ENCODE results near the gene COMMD4.
A peak's percentile ranks its signal among the peaks of the same experiment; 100 is the strongest.

Gene COMMD4

GRCh38 chr15:75364881-75365280, 29.0 kb downstream of the COMMD4 start:
- no peak overlapping the region for H3K9ac ChIP-seq (ENCODE audit: insufficient read length, low read depth)
- no peak overlapping the region for H3K4me3 ChIP-seq (ENCODE audit: insufficient read length, low read depth)
- H3K4me1 ChIP-seq (ENCODE audit: insufficient read depth, insufficient read length) = peaks cover 11% of the 10 kb centered on the region
- DNase-seq (ENCODE audit: low read depth, low spot score) = no peak
- peaks cover 78% of the 10 kb centered on the region for H3K36me3 ChIP-seq (ENCODE audit: insufficient read depth, insufficient read length, low read length)
- TF ChIP-seq SUZ12 (IDR thresholded peaks at IDR 0.05; ENCODE audit: extremely low read depth, insufficient read depth, insufficient read length) (no peak), ZNF274 (IDR thresholded peaks at IDR 0.05; ENCODE audit: low read depth, low read length) (no peak)
- H3K9me3 ChIP-seq (ENCODE audit: insufficient read depth, low read length) = no peaks in the 10 kb centered on the region
- no peaks in the 10 kb centered on the region for H3K27me3 ChIP-seq (ENCODE audit: insufficient read depth, insufficient read length)

- no peaks in the 10 kb centered on the region for H3K27me3 ChIP-seq (ENCODE audit: insufficient read depth, insufficient read length)
- TF ChIP-seq SUZ12 (IDR thresholded peaks at IDR 0.05; ENCODE audit: extremely low read depth, insufficient read depth, insufficient read length) (no peak), ZNF274 (IDR thresholded peaks at IDR 0.05; ENCODE audit: low read depth, low read length) (no peak), YY1 (IDR thresholded peaks at IDR 0.05; ENCODE audit: insufficient read depth, insufficient read length) (no peak)
- peaks cover 11% of the 10 kb centered on the region for H3K4me1 ChIP-seq (ENCODE audit: insufficient read depth, insufficient read length)
- H3K9ac ChIP-seq (ENCODE audit: insufficient read length, low read depth) = no peak overlapping the region
- no peak for DNase-seq (ENCODE audit: low read depth, low spot score)
- H3K9me3 ChIP-seq (ENCODE audit: insufficient read depth, low read length) = no peaks in the 10 kb centered on the region
- peaks cover 78% of the 10 kb centered on the region for H3K36me3 ChIP-seq (ENCODE audit: insufficient read depth, insufficient read length, low read length)
- H3K4me3 ChIP-seq (ENCODE audit: insufficient read length, low read depth) = no peak overlapping the region
Measured at GRCh38 chr15:75366163-75366562, 30.3 kb downstream of the COMMD4 start.

- H3K4me3 ChIP-seq (ENCODE audit: insufficient read length, low read depth) = no peak overlapping the region
- peaks cover 11% of the 10 kb centered on the region for H3K4me1 ChIP-seq (ENCODE audit: insufficient read depth, insufficient read length)
- no peak for DNase-seq (ENCODE audit: low read depth, low spot score)
- H3K9me3 ChIP-seq (ENCODE audit: insufficient read depth, low read length) = no peaks in the 10 kb centered on the region
- H3K27me3 ChIP-seq (ENCODE audit: insufficient read depth, insufficient read length) = no peaks in the 10 kb centered on the region
- no peak for TF ChIP-seq ZNF274 (IDR thresholded peaks at IDR 0.05; ENCODE audit: low read depth, low read length)
- peaks cover 78% of the 10 kb centered on the region for H3K36me3 ChIP-seq (ENCODE audit: insufficient read depth, insufficient read length, low read length)
- H3K9ac ChIP-seq (ENCODE audit: insufficient read length, low read depth) = no peak overlapping the region
Measured at GRCh38 chr15:75367006-75367405, 31.1 kb downstream of the COMMD4 start.

GRCh38 chr15:75367406-75367912, 31.6 kb downstream of the COMMD4 start:
- Histone ChIP-seq H3K27me3 (ENCODE audit: insufficient read depth, insufficient read length) (no peaks in the 10 kb centered on the region), H3K9ac (ENCODE audit: insufficient read length, low read depth) (peak overlapping the region; percentile 52), H3K9me3 (ENCODE audit: insufficient read depth, low read length) (no peaks in the 10 kb centered on the region), H3K4me3 (ENCODE audit: insufficient read length, low read depth) (peak overlapping the region; percentile 85), H3K4me1 (ENCODE audit: insufficient read depth, insufficient read length) (peaks cover 9% of the 10 kb centered on the region), H3K36me3 (ENCODE audit: insufficient read depth, insufficient read length, low read length) (peaks cover 75% of the 10 kb centered on the region)
- no peak for DNase-seq (ENCODE audit: low read depth, low spot score)
- TF ChIP-seq ZNF274 (IDR thresholded peaks at IDR 0.05; ENCODE audit: low read depth, low read length) (no peak), SUZ12 (IDR thresholded peaks at IDR 0.05; ENCODE audit: extremely low read depth, insufficient read depth, insufficient read length) (no peak), YY1 (IDR thresholded peaks at IDR 0.05; ENCODE audit: insufficient read depth, insufficient read length) (no peak)

- peak within 1 kb of the TSS; percentile 95 for H3K9ac ChIP-seq (ENCODE audit: insufficient read length, low read depth)
- H3K4me1 ChIP-seq (ENCODE audit: insufficient read depth, insufficient read length) = peaks cover 6% of the 10 kb centered on the region
- no peaks in the 10 kb centered on the region for H3K9me3 ChIP-seq (ENCODE audit: insufficient read depth, low read length)
- TF ChIP-seq ZNF274 (IDR thresholded peaks at IDR 0.05; ENCODE audit: low read depth, low read length) = no peak
- TF ChIP-seq SUZ12 (IDR thresholded peaks at IDR 0.05; ENCODE audit: extremely low read depth, insufficient read depth, insufficient read length) = no peak
- peak; percentile 67 for TF ChIP-seq YY1 (IDR thresholded peaks at IDR 0.05; ENCODE audit: insufficient read depth, insufficient read length)
- no peaks in the 10 kb centered on the region for H3K27me3 ChIP-seq (ENCODE audit: insufficient read depth, insufficient read length)
- H3K4me3 ChIP-seq (ENCODE audit: insufficient read length, low read depth) = peak within 1 kb of the TSS; percentile 85
- DNase-seq (ENCODE audit: low read depth, low spot score) = peak; percentile 97
- H3K36me3 ChIP-seq (ENCODE audit: insufficient read depth, insufficient read length, low read length) = peaks cover 73% of the 10 kb centered on the region
Measured at GRCh38 chr15:75367913-75368688, 32.2 kb downstream of the COMMD4 start, which contains the start of gene MAN2C1. TSS of gene MAN2C1 (minus strand) at chr15:75368607. CDS start at chr15:75368583, 24 bp downstream.

- H3K36me3 ChIP-seq (ENCODE audit: insufficient read depth, insufficient read length, low read length) = peaks cover 72% of the 10 kb centered on the region
- H3K4me3 ChIP-seq (ENCODE audit: insufficient read length, low read depth) = peak overlapping the region; percentile 85
- no peak for TF ChIP-seq SUZ12 (IDR thresholded peaks at IDR 0.05; ENCODE audit: extremely low read depth, insufficient read depth, insufficient read length)
- TF ChIP-seq YY1 (IDR thresholded peaks at IDR 0.05; ENCODE audit: insufficient read depth, insufficient read length) = no peak
- TF ChIP-seq ZNF274 (IDR thresholded peaks at IDR 0.05; ENCODE audit: low read depth, low read length) = no peak
- peak overlapping the region; percentile 95 for H3K9ac ChIP-seq (ENCODE audit: insufficient read length, low read depth)
- H3K27me3 ChIP-seq (ENCODE audit: insufficient read depth, insufficient read length) = no peaks in the 10 kb centered on the region
- no peaks in the 10 kb centered on the region for H3K9me3 ChIP-seq (ENCODE audit: insufficient read depth, low read length)
- no peak for DNase-seq (ENCODE audit: low read depth, low spot score)
- peaks cover 6% of the 10 kb centered on the region for H3K4me1 ChIP-seq (ENCODE audit: insufficient read depth, insufficient read length)
Measured at GRCh38 chr15:75368689-75369239, 32.9 kb downstream of the COMMD4 start.

GRCh38 chr15:75369897-75370581, 34.2 kb downstream of the COMMD4 start:
- Histone ChIP-seq H3K4me3 (ENCODE audit: insufficient read length, low read depth) (no peak overlapping the region), H3K36me3 (ENCODE audit: insufficient read depth, insufficient read length, low read length) (peaks cover 69% of the 10 kb centered on the region), H3K4me1 (ENCODE audit: insufficient read depth, insufficient read length) (peaks cover 6% of the 10 kb centered on the region), H3K27me3 (ENCODE audit: insufficient read depth, insufficient read length) (no peaks in the 10 kb centered on the region), H3K9ac (ENCODE audit: insufficient read length, low read depth) (peak overlapping the region; percentile 42), H3K9me3 (ENCODE audit: insufficient read depth, low read length) (no peaks in the 10 kb centered on the region)
- TF ChIP-seq SUZ12 (IDR thresholded peaks at IDR 0.05; ENCODE audit: extremely low read depth, insufficient read depth, insufficient read length) = no peak
- no peak for TF ChIP-seq YY1 (IDR thresholded peaks at IDR 0.05; ENCODE audit: insufficient read depth, insufficient read length)
- TF ChIP-seq ZNF274 (IDR thresholded peaks at IDR 0.05; ENCODE audit: low read depth, low read length) = no peak
- DNase-seq (ENCODE audit: low read depth, low spot score) = no peak

Measured in NT2/D1 (cell line).